GF-D8 (cell line): ENCODE data around the gene CXCR6.

Experiments
- DNase-seq: peaks from one replicate; lab custom pipeline; 2025; lab: John Stamatoyannopoulos, UW

Gene CXCR6

GRCh38 chr3:45922950-45923590 lies 20.2 kb upstream of the CXCR6 start:
- DNase-seq = no peak

GRCh38 chr3:45923755-45924154 lies 19.5 kb upstream of the CXCR6 start:
- DNase-seq = no peak

- no peak for DNase-seq
These were observed 15.4 kb upstream of the CXCR6 start for GRCh38 chr3:45927881-45928280.

- no peak for DNase-seq
These were observed 14.1 kb upstream of the CXCR6 start for GRCh38 chr3:45929042-45929679.

GRCh38 chr3:45931496-45931895 lies 11.8 kb upstream of the CXCR6 start:
- DNase-seq = no peak

GRCh38 chr3:45932112-45932511 lies 11.2 kb upstream of the CXCR6 start:
- no peak for DNase-seq

- no peak for DNase-seq
These were observed 9.7 kb upstream of the CXCR6 start for GRCh38 chr3:45933591-45933990.

- DNase-seq = no peak
These were observed 7.0 kb upstream of the CXCR6 start for GRCh38 chr3:45936261-45936660.

- no peak for DNase-seq
These were observed 5.8 kb upstream of the CXCR6 start for GRCh38 chr3:45937206-45938042.

- DNase-seq = no peak
These were observed 5.2 kb upstream of the CXCR6 start for GRCh38 chr3:45938043-45938435.

GRCh38 chr3:45938864-45939263 lies 4.4 kb upstream of the CXCR6 start:
- DNase-seq = peak; percentile 48

- DNase-seq = no peak
These were observed 3.9 kb upstream of the CXCR6 start for GRCh38 chr3:45939341-45939771.

- no peak for DNase-seq
These were observed 3.1 kb upstream of the CXCR6 start for GRCh38 chr3:45940004-45940780.

- no peak for DNase-seq
These were observed 2.4 kb upstream of the CXCR6 start for GRCh38 chr3:45940781-45941365.

GRCh38 chr3:45942051-45942825 lies 1.0 kb upstream of the CXCR6 start:
- DNase-seq = no peak

- DNase-seq = no peak
These were observed 1.8 kb downstream of the CXCR6 start for GRCh38 chr3:45944830-45945620.

- no peak for DNase-seq
These were observed 3.0 kb downstream of the CXCR6 start for GRCh38 chr3:45946307-45946706.

- no peak for DNase-seq
These were observed 3.6 kb downstream of the CXCR6 start for GRCh38 chr3:45946875-45947274.

GRCh38 chr3:45947361-45947760 lies 4.1 kb downstream of the CXCR6 start:
- DNase-seq = no peak

GRCh38 chr3:45948311-45948781 lies 5.1 kb downstream of the CXCR6 start:
- no peak for DNase-seq
